ENCODE data around the gene ZIC3.

Gene ZIC3

GRCh38 chrX:137574102-137574783 lies 8.3 kb downstream of the ZIC3 start:
- no peak for DNase-seq

- DNase-seq: no peak
These were observed 8.9 kb downstream of the ZIC3 start for GRCh38 chrX:137574784-137575293.

- DNase-seq: no peak
These were observed 9.8 kb downstream of the ZIC3 start for GRCh38 chrX:137575596-137576255.

GRCh38 chrX:137587151-137587550 lies 21.2 kb downstream of the ZIC3 start:
- DNase-seq: no peak

- DNase-seq: no peak
These were observed 34.8 kb downstream of the ZIC3 start for GRCh38 chrX:137600769-137601168.

Data from midbrain (tissue), 1 donor.